Heart left ventricle (tissue), 16 donors: Measurements from ENCODE around the gene CDH23. TPM values are rescaled to one million over a fixed set of nuclear protein-coding genes. Genes with fewer than 3 reads are reported as not detected.

Experiments
- ATAC-seq, 4 donors: fragments of 200-7000 bp; cut with Tn5 transposase; one replicate each; pipeline ENCODE4 v1.9.1; 2020 to 2022; ENCODE audit warnings: moderate library complexity in 4 of 4, mild to moderate bottlenecking in 3 of 4, moderate number of reproducible peaks in 1 of 4
- DNase-seq, 5 donors: peaks; one replicate each; pipeline ENCODE4 v3.0.0-alpha.2; 2020
- H3K27ac ChIP-seq, 12 donors: fragments of 200-600 bp; sonication (generic) in 4 of 12; one replicate each; pipeline versions ENCODE4 v1.5.0 to v1.8.0; 2016 to 2022; ENCODE audit warnings: mild to moderate bottlenecking in 2 of 12
- H3K27me3 ChIP-seq, 9 donors: fragments of 200-600 bp; sonication (generic) in 2 of 9; one replicate each; pipeline versions ENCODE4 v1.5.1 to v1.8.0; 2016 to 2022; ENCODE audit warnings: mild to moderate bottlenecking in 3 of 9
- H3K36me3 ChIP-seq, 9 donors: fragments of 200-600 bp; sonication (generic) in 2 of 9; one replicate each; pipeline versions ENCODE4 v1.5.0 to v1.8.0; 2018 to 2022; ENCODE audit warnings: mild to moderate bottlenecking in 2 of 9
- H3K4me1 ChIP-seq, 12 donors: fragments of 200-600 bp; sonication (generic) in 4 of 12; one replicate each; pipeline versions ENCODE4 v1.5.0 to v1.8.0; 2016 to 2022; ENCODE audit warnings: mild to moderate bottlenecking in 3 of 12
- H3K4me3 ChIP-seq, 12 donors: fragments of 200-600 bp; sonication (generic) in 4 of 12; one replicate each; pipeline versions ENCODE4 v1.5.0 to v1.8.0; 2017 to 2022; ENCODE audit warnings: mild to moderate bottlenecking in 9 of 12, moderate library complexity in 4 of 12
- H3K9me3 ChIP-seq, 12 donors: fragments of 200-600 bp; sonication (generic) in 4 of 12; one replicate each; pipeline versions ENCODE4 v1.5.0 to v1.8.0; 2016 to 2022; ENCODE audit warnings: mild to moderate bottlenecking in 1 of 12
- POLR2A ChIP-seq, 2 donors: fragments of 450-650 bp; IDR thresholded peaks; one replicate each; pipeline ENCODE4 v1.6.1; 2017; ENCODE audit warnings: antibody characterized with exemption in 2 of 2, mild to moderate bottlenecking in 2 of 2, moderate library complexity in 2 of 2
- WGBS, 4 donors: extraction: QIAGEN DNeasy Blood & Tissue Kit in 2 of 4; methylation state at CpG; one replicate each; pipeline versions ENCODE4 v1.1.5 to v1.1.7; 2013 to 2018; 5-methylcytosine and 5-hydroxymethylcytosine counted together
- intact Hi-C, 10 donors: fragments of 100-400 bp; cut with DNase I; formaldehyde crosslinking; loops; one replicate each; pipeline versions ENCODE4 v1.11.1 to v1.14.2; 2022
- polyA plus RNA-seq, 2 donors: library from polyadenylated mRNA; stranded (reverse); fragments of 200-250 nt; gene quantifications; one replicate each; pipeline ENCODE4 v1.2.3, GENCODE V29; 2013
- total RNA-seq, 9 donors: library from RNA; depleted of rRNA in 2 of 9; stranded (reverse); fragments of >200 nt in 2 of 9; fragmentation: NEBNext Ultra II Directional in 3 of 9; extraction: Animal tissue kit (Norgen Biotek cat#: 25700) in 3 of 9; gene quantifications; one replicate each; pipeline versions ENCODE4 v1.1.0 to v1.2.4, GENCODE V29; 2016 to 2023
- TF ChIP-seq, protein P1 (sequence below), 12 donors: fragments of 200-600 bp; sonication (generic) in 4 of 12; IDR thresholded peaks; one replicate each; pipeline versions ENCODE4 v1.5.0 to v1.8.0; 2018 to 2022; ENCODE audit warnings: antibody characterized with exemption in 12 of 12, mild to moderate bottlenecking in 5 of 12
- donor health status: ischemic (EF 13 %, LVEDD 7.1; RV severe dilation, severe dysfunction).
- donor health status: healthy with polysubstance abuse.
- donor health status: DM: no; HTN: yes; CAD: no.
- donor health status: DM: no; HTN: no; CAD: no.
- donor health status: ischemic (EF 25% LVEDD 6.9; RV normal size, moderate dysfunction).
- donor health status: ischemic (EF 25% LVEDD 5.7; RV mildly dilated, moderate dysfunction).
- donor health status: healthy.
- donor health status: DM: yes; HTN: yes; CAD: no.
- donor health status: ischemic (EF 35%, LVEDD 5.7; RV mildly dilated, moderate dysfunction).
- donor health status: nonischemic (EF 11% LVEDD 7.7; RV severe dilation, severe dysfunction).
- donor health status: DM: yes; HTN: yes; CAD: no.
- donor health status: PGD.
- donor health status: ischemic (EF 29% LVEDD 5.4; RV normal size, mild dysfunction).
- donor health status: nonischemic (EF 23%, LVEDD 6.1; RV moderate dilation, normal function).

CDH23 gene
- total and polyA plus RNA-seq, 11 donors: 1.2 to 8.6 (median 3.9) TPM

DNA sequence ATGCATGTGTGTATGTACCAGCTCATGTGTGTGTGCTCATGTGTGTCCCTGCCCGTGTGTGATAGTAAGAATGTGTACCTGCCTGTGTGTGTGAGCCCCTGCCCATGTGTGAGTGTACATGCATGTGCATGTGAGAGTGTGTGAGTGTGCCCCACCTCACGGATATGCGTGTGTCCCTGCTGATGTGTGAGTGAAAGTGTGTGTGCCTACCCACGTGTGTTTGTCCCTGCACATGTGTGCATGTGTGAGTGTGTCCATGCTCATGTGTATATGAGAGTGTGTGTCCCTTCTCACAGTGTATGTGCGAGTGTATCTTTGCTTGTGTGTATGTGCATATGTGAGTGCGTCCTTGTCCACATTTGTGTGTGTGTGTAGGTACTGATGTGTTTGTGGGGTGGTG lies 69.6 kb downstream of the CDH23 start:
- no peak overlapping the region for H3K4me3 ChIP-seq
- TF ChIP-seq, protein P1, sequence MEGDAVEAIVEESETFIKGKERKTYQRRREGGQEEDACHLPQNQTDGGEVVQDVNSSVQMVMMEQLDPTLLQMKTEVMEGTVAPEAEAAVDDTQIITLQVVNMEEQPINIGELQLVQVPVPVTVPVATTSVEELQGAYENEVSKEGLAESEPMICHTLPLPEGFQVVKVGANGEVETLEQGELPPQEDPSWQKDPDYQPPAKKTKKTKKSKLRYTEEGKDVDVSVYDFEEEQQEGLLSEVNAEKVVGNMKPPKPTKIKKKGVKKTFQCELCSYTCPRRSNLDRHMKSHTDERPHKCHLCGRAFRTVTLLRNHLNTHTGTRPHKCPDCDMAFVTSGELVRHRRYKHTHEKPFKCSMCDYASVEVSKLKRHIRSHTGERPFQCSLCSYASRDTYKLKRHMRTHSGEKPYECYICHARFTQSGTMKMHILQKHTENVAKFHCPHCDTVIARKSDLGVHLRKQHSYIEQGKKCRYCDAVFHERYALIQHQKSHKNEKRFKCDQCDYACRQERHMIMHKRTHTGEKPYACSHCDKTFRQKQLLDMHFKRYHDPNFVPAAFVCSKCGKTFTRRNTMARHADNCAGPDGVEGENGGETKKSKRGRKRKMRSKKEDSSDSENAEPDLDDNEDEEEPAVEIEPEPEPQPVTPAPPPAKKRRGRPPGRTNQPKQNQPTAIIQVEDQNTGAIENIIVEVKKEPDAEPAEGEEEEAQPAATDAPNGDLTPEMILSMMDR (IDR thresholded peaks at IDR 0.05): no peak
- no peak for TF ChIP-seq POLR2A (IDR thresholded peaks at IDR 0.05)
- no peaks in the 10 kb centered on the region for H3K9me3 ChIP-seq
- DNase-seq (no peak), ATAC-seq (no peak)
- 86 to 95% (median 91%) methylated on average over 6 of the region's 6 CpGs for WGBS, 4 donors
- no peaks in the 10 kb centered on the region for H3K27me3 ChIP-seq
- no peaks in the 10 kb centered on the region for H3K36me3 ChIP-seq
- intact Hi-C loops: no loop called here
- H3K27ac ChIP-seq: no peak overlapping the region
- peaks cover 0 to 26% (median 0%) of the 10 kb centered on the region in 12 donors for H3K4me1 ChIP-seq

DNA sequence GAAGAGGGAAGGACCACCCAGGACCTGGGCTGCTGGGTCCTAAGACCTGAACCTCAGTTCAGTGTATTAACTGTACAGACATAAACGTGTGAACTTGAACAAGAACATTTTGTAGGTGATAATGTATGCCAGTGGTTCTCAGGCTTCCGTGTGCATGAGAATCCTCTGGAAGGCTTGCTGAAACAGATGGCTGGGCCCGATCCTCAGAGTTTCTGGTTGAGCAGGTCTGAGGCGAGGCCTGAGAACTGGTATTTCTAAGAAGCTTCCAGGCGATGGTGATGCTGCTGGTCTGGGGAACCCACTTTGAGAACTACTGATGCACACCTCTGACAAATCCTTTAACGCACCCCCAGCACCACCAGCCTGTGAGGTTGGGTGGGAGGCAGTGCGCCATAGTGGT lies 70.4 kb downstream of the CDH23 start:
- Histone ChIP-seq H3K36me3 (no peaks in the 10 kb centered on the region), H3K4me1 (peaks cover 0 to 31% (median 6%) of the 10 kb centered on the region in 12 donors), H3K27me3 (no peaks in the 10 kb centered on the region), H3K4me3 (no peak overlapping the region), H3K27ac (no peak overlapping the region), H3K9me3 (no peaks in the 10 kb centered on the region)
- intact Hi-C loops: no loop called here
- no peak for ATAC-seq
- TF ChIP-seq, protein P1 (IDR thresholded peaks at IDR 0.05): no peak
- no peak for TF ChIP-seq POLR2A (IDR thresholded peaks at IDR 0.05)
- WGBS, 4 donors: 95 to 96% (median 96%) methylated on average over 5 to 7 of the region's 7 CpGs
- peak in 1 of 5 donors; percentile 22 for DNase-seq

DNA sequence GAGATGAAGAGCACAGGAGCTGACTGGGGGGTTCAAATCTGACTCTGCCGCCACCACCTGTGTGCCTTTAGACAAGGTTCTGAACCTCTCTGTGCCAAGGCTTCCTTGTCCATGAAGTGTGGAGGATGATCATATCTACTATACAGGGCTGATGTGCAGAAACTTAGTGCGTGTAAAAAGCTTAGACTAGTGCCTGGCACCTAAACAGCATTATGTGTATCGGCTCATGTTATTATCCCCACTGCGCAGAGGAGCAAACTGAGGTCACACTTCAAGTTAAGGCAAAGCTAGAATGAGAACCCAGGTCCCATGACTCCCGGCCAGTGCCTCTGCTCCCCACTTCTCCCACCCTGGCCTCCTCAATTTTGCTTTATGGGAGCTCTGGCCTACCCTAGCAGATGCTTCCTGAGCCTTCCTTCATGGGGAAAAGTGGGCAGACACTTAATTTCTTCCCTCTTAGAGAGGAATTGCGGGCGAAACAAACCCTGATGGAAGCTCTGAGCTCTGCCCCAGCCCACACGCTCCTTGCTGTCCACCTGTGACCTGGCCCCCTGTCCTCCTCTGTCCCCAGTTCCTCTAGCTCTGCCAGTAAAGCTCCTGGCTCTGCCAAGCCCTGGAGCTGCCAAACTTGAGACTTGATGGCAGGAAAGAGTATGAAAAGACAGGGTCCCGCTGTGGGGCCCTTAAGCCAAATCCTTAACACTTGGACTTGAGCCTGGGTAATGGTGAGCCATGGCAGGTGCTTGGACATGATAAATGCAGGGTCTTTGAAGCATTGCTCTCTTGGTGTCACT lies 71.0 kb downstream of the CDH23 start:
- intact Hi-C loops: no loop called here
- TF ChIP-seq POLR2A (IDR thresholded peaks at IDR 0.05): no peak
- Histone ChIP-seq H3K27ac (no peak overlapping the region), H3K36me3 (no peaks in the 10 kb centered on the region), H3K4me3 (no peak overlapping the region), H3K4me1 (peaks cover 0 to 37% (median 12%) of the 10 kb centered on the region in 12 donors), H3K27me3 (no peaks in the 10 kb centered on the region), H3K9me3 (no peaks in the 10 kb centered on the region)
- peak in 1 of 5 donors; percentile 19 for DNase-seq
- 76 to 89% (median 85%) methylated on average over 8 to 9 of the region's 9 CpGs for WGBS, 4 donors
- ATAC-seq: no peak

DNA sequence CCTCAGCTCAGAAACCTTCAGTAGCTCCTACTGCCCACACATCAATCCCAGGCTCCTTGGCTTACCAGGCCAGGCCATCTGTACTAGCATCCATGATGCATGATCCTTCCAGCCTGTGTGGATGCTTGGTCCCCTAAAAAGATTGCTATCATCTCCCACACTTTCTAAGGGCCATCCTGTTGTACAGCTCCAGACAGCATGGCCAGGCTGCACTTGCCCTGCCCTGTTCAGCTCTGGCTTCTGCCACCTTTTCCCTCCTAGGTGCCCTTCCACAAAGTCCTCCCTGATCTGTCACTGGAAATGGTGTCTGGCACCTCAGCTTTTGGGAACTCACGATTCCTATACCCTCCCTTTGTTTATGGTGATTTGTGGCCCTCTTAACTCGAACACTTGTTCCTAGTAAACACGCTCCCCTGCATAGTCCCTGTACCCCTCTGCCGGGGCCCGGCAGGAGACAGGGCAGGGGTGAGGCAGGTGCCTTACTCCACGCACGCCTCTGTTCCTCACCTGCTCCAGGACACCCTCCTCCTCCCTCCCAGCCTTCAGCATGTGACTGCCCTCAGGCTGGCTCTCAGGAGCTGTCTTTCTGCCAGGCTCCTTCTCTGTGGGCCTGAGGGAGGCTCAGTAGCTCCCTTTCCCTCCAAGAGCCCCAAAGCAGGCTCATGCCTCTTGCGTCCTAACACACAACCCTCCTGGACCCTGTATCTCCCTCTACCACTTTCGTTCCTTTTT lies 71.8 kb downstream of the CDH23 start:
- Histone ChIP-seq H3K36me3 (no peaks in the 10 kb centered on the region), H3K4me3 (no peak overlapping the region), H3K27me3 (no peaks in the 10 kb centered on the region), H3K27ac (peak overlapping the region in 1 of 12 donors; percentile 15), H3K4me1 (peaks cover 0 to 45% (median 12%) of the 10 kb centered on the region in 12 donors), H3K9me3 (no peaks in the 10 kb centered on the region)
- DNase-seq: peak in 2 of 5 donors; percentile 28 to 43
- TF ChIP-seq, protein P1 (IDR thresholded peaks at IDR 0.05): no peak
- no peak for TF ChIP-seq POLR2A (IDR thresholded peaks at IDR 0.05)
- WGBS, 4 donors: 65 to 69% (median 66%) methylated on average over 9 of the region's 9 CpGs
- ATAC-seq: peak in 3 of 4 donors; percentile 17 to 58 (median 29)
- intact Hi-C loops: no loop called here
